ENCODE measurements around the gene ASB10.

ASB10 gene

GRCh38 chr7:151206914-151207313, 19.9 kb upstream of the ASB10 start:
- no peaks in the 10 kb centered on the region for H3K4me1 ChIP-seq (ENCODE audit: low read length)
- H3K27ac ChIP-seq (ENCODE audit: low read length): no peak overlapping the region
- no peak overlapping the region for H3K4me3 ChIP-seq (ENCODE audit: low read length)
- TF ChIP-seq EZH2phosphoT487 (IDR thresholded peaks at IDR 0.05; ENCODE audit: low read depth): no peak
- no peak for TF ChIP-seq CTCF (IDR thresholded peaks at IDR 0.05; ENCODE audit: low read depth, low read length)
- H3K27me3 ChIP-seq (ENCODE audit: low read depth, low read length): peaks cover 41% of the 10 kb centered on the region
- no peak overlapping the region for H3K4me2 ChIP-seq (ENCODE audit: low read length)
- H3K36me3 ChIP-seq (replicated peaks; ENCODE audit: low read depth, low read length): peaks cover 8% of the 10 kb centered on the region
- H4K20me1 ChIP-seq (ENCODE audit: insufficient read depth, low read length): no peaks in the 10 kb centered on the region; the same call in 1 of the 2 replicates
- H2AFZ ChIP-seq (ENCODE audit: low read depth, low read length): no peak overlapping the region
- no peak overlapping the region for H3K9ac ChIP-seq (ENCODE audit: low read length)
- no peaks in the 10 kb centered on the region for H3K9me3 ChIP-seq (ENCODE audit: insufficient read depth, low read length)
- H3K79me2 ChIP-seq (ENCODE audit: low read length): no peaks in the 10 kb centered on the region

GRCh38 chr7:151205730-151206129, 18.7 kb upstream of the ASB10 start:
- Histone ChIP-seq H3K36me3 (replicated peaks; ENCODE audit: low read depth, low read length) (peaks cover 4% of the 10 kb centered on the region), H3K27ac (ENCODE audit: low read length) (no peak overlapping the region), H3K9me3 (ENCODE audit: insufficient read depth, low read length) (no peaks in the 10 kb centered on the region), H4K20me1 (ENCODE audit: insufficient read depth, low read length) (no peaks in the 10 kb centered on the region; the same call in 1 of the 2 replicates), H3K9ac (ENCODE audit: low read length) (no peak overlapping the region), H3K79me2 (ENCODE audit: low read length) (no peaks in the 10 kb centered on the region), H3K4me1 (ENCODE audit: low read length) (no peaks in the 10 kb centered on the region), H3K4me3 (ENCODE audit: low read length) (no peak overlapping the region), H3K27me3 (ENCODE audit: low read depth, low read length) (peaks cover 51% of the 10 kb centered on the region), H2AFZ (ENCODE audit: low read depth, low read length) (no peak overlapping the region), H3K4me2 (ENCODE audit: low read length) (no peak overlapping the region)
- no peak for TF ChIP-seq EZH2phosphoT487 (IDR thresholded peaks at IDR 0.05; ENCODE audit: low read depth)
- no peak for TF ChIP-seq CTCF (IDR thresholded peaks at IDR 0.05; ENCODE audit: low read depth, low read length)

GRCh38 chr7:151204383-151205032, 17.5 kb upstream of the ASB10 start:
- Histone ChIP-seq H3K9me3 (ENCODE audit: insufficient read depth, low read length) (no peaks in the 10 kb centered on the region), H3K4me3 (ENCODE audit: low read length) (no peak overlapping the region), H3K79me2 (ENCODE audit: low read length) (no peaks in the 10 kb centered on the region), H4K20me1 (ENCODE audit: insufficient read depth, low read length) (no peaks in the 10 kb centered on the region), H3K27ac (ENCODE audit: low read length) (no peak overlapping the region), H3K4me1 (ENCODE audit: low read length) (no peaks in the 10 kb centered on the region), H2AFZ (ENCODE audit: low read depth, low read length) (no peak overlapping the region), H3K27me3 (ENCODE audit: low read depth, low read length) (peaks cover 63% of the 10 kb centered on the region), H3K9ac (ENCODE audit: low read length) (no peak overlapping the region), H3K4me2 (ENCODE audit: low read length) (no peak overlapping the region), H3K36me3 (replicated peaks; ENCODE audit: low read depth, low read length) (no peaks in the 10 kb centered on the region)
- TF ChIP-seq CTCF (IDR thresholded peaks at IDR 0.05; ENCODE audit: low read depth, low read length): no peak
- TF ChIP-seq EZH2phosphoT487 (IDR thresholded peaks at IDR 0.05; ENCODE audit: low read depth): no peak

GRCh38 chr7:151202836-151203235, 15.8 kb upstream of the ASB10 start:
- no peak overlapping the region for H2AFZ ChIP-seq (ENCODE audit: low read depth, low read length)
- no peaks in the 10 kb centered on the region for H3K4me1 ChIP-seq (ENCODE audit: low read length)
- no peaks in the 10 kb centered on the region for H3K79me2 ChIP-seq (ENCODE audit: low read length)
- H3K27me3 ChIP-seq (ENCODE audit: low read depth, low read length): peaks cover 80% of the 10 kb centered on the region
- H3K4me3 ChIP-seq (ENCODE audit: low read length): no peak overlapping the region
- H3K9me3 ChIP-seq (ENCODE audit: insufficient read depth, low read length): no peaks in the 10 kb centered on the region
- no peaks in the 10 kb centered on the region; the same call in 1 of the 2 replicates for H4K20me1 ChIP-seq (ENCODE audit: insufficient read depth, low read length)
- no peak overlapping the region for H3K4me2 ChIP-seq (ENCODE audit: low read length)
- H3K27ac ChIP-seq (ENCODE audit: low read length): no peak overlapping the region
- TF ChIP-seq EZH2phosphoT487 (IDR thresholded peaks at IDR 0.05; ENCODE audit: low read depth) (no peak), CTCF (IDR thresholded peaks at IDR 0.05; ENCODE audit: low read depth, low read length) (no peak)
- H3K9ac ChIP-seq (ENCODE audit: low read length): no peak overlapping the region
- no peaks in the 10 kb centered on the region for H3K36me3 ChIP-seq (replicated peaks; ENCODE audit: low read depth, low read length)

Data from OCI-LY3 (cell line).